Stimulated activated CD4-positive, alpha-beta T cell treated with anti-CD3 and anti-CD28 coated beads, Interleukin-4, amount 100 ng/mL, for 48 hours (primary cell): ENCODE measurements around the gene ANKRD44.

Experiments used
- DNase-seq, 2 donors: peaks; one replicate each; pipeline ENCODE4 v3.0.0-alpha.2; 2020; ENCODE audit warnings: low read depth in 2 of 2

Gene ANKRD44

GRCh38 chr2:197145471-197146056 lies 165.0 kb downstream of the ANKRD44 start:
- DNase-seq, result no peak

GRCh38 chr2:197144183-197144582 lies 166.4 kb downstream of the ANKRD44 start:
- no peak for DNase-seq

- DNase-seq, result no peak
Observed at GRCh38 chr2:197141702-197142473, 168.7 kb downstream of the ANKRD44 start.

DNA sequence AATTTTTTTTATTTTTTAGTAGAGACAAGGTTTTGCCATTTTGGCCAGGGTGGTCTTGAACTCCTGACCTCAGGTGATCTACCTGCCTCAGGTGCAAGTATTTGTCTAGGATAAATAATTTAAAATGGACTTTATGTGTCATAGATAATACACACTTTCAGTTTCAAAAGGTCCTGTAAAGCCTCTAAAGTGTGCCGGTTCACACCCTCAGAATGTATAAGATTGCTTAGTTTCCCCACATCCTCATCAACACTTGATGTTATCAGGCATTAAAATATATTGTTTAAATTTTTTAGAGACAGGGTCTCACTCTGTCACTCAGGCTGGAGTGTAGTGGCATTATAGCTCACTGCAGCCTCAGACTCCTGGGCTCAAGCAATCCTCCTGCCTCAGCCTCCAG lies 170.5 kb downstream of the ANKRD44 start:
- DNase-seq, result no peak

DNA sequence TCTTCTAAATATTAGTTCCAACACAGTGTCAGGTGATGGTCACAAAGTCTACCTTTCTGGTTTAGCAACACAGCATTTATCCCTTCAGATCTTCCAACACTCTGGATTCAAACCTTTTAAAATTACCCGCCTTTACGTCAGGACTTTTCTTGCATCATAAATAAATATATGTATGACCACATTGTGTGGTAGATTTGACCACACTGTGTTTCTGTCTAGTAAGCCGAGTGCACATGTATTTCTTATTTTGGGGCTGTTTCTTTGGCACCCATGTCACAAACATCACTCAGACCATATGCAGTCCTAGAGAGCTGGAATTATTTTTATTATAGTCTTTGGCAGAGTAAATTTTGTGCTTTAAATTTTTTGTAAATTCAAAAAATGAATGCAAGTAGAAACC lies 172.1 kb downstream of the ANKRD44 start:
- no peak for DNase-seq

DNA sequence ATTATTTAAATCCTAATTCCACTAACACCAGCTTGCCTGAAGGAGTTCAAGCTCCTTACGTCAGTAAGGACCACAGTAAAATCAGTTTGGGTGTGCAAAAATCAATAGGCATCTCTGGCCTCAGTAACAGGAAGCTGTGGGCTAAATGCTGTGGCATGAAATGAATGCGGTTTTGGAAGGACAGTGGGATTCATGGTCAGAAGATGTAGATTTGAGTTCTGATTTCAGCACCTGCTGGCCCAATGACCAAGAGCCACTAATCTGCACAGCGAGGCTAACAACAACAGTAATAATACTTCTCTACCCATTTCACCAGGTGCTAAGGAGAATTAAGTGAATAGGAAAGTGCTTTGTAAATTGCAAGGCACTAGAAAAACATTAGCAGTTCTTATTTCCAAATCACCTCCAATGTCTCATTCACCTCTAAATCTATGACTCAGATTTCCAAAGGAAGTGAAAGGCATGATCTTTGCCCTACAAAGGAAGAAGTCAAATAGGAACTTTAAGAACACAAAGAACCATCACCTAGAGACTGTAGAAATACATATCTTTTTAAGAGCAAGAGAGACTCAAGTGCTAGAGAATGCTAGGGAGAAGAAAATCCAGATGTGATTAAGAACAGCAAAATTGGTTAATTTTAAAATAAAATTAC lies 172.6 kb downstream of the ANKRD44 start:
- no peak for DNase-seq

DNA sequence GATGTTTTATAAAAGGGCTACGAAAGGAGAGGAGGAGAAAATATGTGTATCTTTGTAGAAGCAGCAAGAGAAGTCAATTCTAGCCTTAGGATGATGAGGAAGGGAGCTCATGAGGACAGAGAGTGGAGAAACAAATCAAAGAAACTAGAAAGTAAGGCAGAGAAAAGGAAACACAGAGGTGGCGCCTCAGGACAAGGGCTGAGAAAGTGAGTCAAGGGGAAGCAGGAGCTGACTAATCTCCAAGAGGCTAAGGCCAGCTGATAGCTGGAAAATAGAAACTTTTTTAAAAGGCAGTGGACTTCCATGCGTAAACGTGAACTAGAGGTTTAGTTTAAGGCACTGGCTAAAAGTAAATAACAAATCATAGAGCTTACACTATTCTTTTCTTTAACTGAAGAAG lies 173.3 kb downstream of the ANKRD44 start:
- no peak for DNase-seq

GRCh38 chr2:197136452-197136851 lies 174.1 kb downstream of the ANKRD44 start:
- no peak for DNase-seq

- no peak for DNase-seq
Observed at GRCh38 chr2:197135806-197136205, 174.8 kb downstream of the ANKRD44 start.

DNA sequence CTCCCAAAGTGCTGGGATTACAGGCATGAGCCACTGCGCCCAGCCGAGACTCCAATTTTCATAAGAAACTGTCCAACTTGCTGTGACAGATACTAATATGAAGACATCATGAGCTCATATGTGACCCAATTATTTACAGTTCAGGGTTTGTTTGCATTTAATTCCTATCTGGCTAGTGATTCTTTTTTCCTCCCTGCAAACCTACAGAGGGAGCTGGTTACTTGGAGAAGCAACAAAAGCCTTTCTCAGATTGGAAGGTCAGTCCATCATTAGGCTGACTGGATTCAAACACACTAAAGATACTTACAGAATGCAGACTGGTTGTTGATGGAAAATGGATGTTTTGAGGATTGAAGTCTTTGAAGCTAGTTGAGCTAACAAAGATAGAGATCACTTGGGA lies 176.4 kb downstream of the ANKRD44 start:
- no peak for DNase-seq

DNA sequence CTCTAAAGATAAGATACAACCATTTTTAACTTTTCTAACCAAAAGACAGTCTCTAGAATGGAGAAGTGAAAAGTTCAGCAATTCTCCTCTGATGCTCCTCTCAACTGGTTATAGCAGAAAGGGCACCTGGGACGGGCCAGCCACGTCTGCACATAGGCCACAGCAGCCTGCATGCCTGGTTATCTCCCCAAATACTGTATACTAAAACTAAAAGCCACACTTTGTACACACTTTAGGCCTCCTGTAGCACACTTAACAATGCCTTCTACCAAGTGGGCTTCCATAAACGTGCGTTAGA lies 179.1 kb downstream of the ANKRD44 start:
- no peak for DNase-seq

DNA sequence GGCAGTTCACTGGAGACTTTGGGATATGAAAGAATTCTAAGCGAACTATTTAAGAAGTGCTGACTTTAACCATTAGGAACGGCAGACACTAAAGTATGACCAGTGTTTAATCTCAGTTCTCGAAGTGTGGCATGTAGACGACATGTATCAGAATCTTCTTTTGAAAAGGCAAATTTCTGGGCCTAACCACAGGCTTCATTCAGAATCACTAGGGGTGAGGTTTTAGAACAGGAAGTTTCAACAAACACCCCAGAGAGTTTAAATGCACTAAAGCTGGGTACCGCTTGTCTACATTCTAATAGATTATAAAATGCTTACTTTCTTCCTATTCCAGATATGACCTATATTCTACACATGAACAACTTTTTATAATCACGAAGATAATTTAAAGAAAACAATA lies 180.3 kb downstream of the ANKRD44 start:
- no peak for DNase-seq

DNA sequence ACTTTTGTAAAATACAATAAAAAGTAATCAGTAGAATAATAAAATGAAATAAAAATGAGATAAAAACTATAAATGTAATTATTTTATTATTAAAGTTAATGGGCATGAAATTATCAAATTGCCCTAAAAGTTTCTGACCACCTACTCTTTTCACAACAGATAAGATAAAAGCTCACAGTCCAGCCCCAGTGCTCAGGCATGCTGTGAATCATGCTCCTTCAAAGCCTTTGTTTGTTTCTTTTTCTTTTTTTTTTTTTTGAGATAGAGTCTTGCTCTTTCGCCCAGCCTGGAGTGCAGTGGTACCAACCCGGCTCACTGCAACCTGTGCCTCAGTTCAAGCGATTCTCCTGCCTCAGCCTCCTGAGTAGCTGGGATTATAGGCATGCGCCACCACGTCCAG lies 181.7 kb downstream of the ANKRD44 start:
- no peak for DNase-seq

DNA sequence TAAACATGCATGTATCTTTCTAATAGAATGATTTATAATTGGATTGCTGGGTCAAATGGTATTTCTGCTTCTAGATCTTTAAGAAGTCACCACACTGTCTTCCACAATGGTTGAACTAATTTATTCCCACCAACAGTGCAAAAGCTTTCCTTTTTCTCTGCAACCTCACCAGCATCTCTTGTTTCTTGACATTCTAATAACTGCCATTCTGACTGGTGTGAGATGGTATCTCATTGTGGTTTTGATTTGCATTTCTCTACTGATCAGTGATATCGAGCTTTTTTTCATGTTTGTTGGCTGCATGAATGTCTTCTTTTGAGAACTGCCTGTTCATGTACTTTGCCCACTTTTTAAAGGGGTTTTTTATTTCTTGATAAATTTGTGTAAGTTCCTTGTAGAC lies 182.5 kb downstream of the ANKRD44 start:
- no peak for DNase-seq

GRCh38 chr2:197126630-197127352 lies 183.8 kb downstream of the ANKRD44 start:
- DNase-seq, result no peak

DNA sequence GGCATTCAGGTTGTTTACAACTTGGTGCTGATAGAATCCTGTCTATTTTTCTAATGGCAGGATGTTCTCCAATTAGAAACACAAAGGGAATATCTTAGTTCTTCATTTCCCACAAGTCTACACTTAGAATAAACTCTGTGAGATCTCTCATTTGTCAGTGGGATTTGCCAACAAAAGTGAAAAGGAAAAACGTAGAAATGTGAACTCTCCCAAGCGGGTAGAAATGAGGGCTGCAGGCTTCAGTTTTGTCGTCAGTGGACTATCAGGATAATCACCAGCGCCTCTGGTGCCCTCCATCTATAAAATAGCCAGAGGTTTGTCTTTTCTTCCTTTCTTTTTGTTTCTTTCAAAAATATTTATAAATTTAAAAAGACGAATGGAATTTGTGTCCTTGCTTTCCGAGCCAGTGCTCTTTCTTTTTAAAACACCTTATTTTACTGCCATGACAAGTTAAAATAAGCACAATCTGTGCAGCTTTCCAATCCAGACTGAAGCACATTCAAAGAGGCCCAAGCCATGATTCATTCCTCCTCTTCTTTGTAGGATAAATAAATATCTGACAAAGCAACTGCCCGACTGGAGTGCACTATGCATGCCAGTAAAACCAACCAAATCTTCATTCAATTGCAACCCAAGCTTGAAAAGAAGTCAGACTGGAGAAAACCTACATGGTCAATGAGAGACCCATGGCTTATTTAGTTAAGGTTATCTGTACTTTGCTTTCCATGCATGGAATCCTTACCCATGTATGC lies 185.8 kb downstream of the ANKRD44 start:
- DNase-seq, result no peak

DNA sequence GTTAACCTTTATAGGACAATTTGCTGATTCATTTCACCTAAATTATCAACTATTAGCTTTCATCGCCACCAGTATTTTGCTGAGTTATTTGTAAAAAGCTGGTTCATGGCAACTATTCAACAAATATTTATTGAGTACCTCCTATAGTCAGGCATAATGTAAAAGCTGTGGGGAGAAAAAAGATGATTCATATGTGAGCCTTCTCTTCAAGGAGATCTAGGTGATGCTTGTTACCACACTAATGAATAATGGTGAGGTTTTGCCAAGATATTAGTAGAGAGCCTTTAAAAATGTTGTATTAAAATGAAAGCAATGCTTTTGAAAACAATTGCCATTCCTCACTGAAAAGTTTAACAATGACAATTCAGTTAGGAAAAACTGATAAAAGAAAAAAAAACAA lies 187.8 kb downstream of the ANKRD44 start:
- no peak for DNase-seq

- no peak for DNase-seq
Observed at GRCh38 chr2:197121756-197122385, 188.7 kb downstream of the ANKRD44 start.

GRCh38 chr2:197121255-197121654 lies 189.3 kb downstream of the ANKRD44 start:
- no peak for DNase-seq

DNA sequence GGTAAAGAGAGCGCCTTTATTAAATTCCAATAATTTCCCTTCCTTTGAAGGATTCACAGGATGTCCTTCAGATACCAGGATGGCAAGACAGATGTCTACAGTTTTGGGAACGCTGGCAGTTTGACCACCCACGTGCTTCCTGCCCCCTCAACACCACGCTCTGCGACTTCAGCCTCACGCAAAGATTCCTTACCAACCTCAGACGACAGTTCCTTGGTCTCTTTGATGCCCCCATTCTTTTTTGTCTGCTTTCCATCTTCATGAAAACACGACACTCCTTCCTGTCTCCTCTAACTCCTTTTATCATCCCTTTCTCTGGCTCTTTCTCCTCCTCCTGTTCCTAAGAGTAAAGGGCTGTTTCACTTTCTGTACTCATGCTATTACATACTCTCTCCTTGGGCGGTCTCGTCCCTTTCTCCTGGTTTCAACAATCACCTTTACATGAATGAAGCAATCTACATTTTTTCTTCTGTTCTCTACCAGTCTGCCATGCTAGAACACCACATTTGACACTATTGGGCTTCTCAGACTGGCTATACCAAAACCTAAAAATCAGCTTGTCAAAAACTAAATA lies 194.2 kb downstream of the ANKRD44 start:
- no peak for DNase-seq

DNA sequence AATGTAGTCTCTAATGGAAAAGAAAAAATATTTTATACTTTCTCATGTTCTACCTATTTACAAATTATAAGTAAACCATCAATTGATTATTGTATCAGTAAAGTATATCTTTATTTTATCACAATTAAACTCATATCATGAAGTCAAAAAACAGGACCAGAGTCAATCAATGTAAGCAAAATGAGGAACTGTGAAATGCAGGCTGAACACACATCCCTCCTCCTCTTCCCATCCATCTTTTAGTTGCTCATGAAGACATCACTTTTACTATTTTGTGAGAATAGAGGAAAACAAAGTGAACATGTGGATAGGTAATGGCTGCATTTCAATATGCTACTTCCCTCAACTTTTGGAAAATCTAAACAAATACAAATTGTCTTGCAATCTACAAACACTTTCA lies 195.3 kb downstream of the ANKRD44 start:
- DNase-seq, result no peak
